HG03108 (cell line): Measurements from ENCODE around the gene SHMT2.

ENCODE experiments used
- ATAC-seq: cut with Tn5 transposase; IDR thresholded peaks from one replicate; pipeline ENCODE4 v1.9.1; 2021; ENCODE audit warnings: moderate library complexity; ENCODE audit not compliant: unreplicated experiment

Gene SHMT2

DNA sequence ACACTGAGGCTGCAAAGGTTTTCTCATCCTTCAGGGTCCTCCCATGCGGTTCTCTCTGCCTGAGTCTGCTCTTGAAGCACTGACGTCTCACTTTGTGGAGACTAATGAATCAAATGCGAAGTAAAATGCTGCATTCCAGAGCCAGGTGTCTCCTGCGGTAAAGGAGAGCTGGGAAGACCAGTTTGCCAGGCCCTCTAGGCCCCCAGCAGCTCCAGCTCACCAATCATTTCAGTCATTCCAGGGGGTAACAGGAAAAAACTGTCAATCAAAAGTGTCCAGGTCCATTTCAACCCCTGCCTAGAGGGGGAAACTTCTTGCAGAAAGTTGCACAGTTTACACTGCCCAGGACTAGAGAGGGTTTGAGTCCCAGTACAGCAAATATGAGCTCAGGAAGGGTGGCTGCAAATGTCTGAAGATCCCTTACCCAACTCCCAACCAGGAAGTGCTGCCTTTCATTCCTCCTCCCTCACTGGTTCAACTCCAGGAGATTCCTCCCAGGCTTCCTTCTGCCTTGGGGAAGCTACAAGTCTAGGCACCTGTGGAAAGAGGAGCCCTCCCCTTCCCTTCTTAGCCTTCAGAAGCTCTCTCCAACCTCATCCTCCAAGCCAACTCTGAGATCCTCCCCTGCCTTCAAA is 15.6 kb upstream of the SHMT2 start:
- ATAC-seq: no peak

GRCh38 chr12:57214398-57214781 is 15.1 kb upstream of the SHMT2 start:
- no peak for ATAC-seq

- ATAC-seq: no peak
Observed at GRCh38 chr12:57215065-57215464, 14.4 kb upstream of the SHMT2 start.

- peak; percentile 30 for ATAC-seq
Observed at GRCh38 chr12:57215668-57216013, 13.9 kb upstream of the SHMT2 start.

DNA sequence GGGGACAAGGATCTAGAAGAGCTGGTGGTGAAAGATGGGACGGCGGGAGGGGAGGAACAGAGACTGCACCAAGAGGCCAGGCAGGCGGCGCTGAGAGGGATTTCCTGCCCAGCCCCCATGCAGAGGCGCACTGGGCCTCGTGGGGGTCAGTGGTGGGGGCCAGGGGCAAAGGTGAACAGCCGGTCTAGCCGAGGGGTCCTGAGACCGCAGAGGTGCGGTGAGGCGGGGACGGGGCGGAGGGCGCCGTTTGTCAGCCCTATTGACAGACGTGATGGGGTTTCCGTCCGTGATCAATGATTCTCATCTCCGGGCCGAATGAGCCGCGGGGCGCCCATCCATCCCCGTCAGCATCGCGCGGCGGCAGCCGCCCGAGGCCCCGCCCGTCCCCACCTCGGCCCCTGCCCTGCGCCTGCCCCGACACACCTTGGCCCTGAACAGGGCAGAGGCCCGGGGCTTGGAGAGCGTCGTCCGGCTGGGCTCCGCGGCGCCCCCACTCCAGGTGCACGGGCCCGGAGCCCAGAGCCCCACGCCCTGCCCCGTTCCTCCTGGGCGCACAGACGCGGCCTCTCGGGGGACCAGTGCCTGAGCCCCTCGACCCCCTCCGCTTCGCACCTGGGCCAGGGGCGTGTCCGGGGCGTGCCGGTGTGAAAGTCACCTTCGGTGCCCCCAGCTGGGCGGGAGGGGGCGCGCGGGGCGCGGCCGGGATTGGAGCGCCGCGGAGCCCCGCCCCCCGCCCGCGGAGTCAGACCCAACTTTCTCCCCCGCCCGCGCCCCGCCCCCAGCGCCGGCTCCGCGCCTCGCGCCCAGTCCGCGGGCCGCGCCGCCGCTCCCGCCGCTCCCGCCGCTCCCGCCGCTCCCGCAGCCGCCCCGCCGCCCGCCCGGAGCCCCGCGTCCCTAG is 13.2 kb upstream of the SHMT2 start, which contains the start of gene NXPH4:
NXPH4 (plus strand) TSS at position 781 of the 898 bp plus-strand sequence. CDS start 176 bp downstream, outside the sequence.
- ATAC-seq: no peak

DNA sequence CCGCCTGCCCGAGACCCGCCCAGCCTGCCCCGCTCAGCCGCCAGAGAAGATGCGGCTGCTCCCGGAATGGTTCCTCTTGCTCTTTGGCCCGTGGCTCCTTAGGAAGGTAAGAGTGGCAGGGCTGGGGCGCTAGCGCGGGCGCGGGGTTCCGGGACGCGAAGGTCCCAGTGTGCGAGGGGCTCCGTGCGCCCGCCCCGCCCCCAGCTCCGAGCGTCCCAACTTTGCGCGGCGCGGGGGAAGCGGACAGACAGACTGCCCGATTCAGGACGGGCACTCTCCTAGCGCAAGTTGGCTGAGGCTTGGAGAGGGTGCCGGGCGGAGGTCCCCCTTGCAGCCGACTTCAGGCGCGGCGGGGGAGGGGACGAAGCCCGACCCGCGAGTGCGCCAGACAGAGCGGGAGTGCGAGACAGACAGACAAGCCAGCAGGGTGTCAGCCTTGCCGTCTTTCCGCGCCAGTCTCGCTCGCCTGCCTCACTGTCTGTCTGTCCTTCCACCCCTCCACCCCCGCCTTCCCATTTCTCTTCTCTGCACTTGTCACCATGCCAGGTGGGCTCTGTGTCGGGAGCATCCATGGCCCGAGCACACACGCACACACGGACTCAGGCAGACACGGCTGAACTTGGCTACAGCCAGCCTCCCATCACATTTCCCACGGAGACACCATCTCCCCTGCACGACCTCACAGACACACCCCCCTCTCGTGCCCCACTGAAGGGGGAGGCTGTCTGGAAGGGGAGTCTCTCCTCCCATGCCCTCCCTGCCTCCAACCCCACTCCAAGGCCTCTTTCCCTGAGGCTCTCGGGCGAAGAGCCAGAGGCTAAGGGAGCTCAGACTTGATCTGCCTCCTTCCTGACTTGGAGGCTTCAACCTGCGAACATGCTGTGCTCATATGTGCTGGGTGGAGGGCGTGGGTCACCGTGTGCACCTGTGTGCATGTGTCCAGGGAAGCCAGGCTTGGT is 12.3 kb upstream of the SHMT2 start:
- no peak for ATAC-seq

DNA sequence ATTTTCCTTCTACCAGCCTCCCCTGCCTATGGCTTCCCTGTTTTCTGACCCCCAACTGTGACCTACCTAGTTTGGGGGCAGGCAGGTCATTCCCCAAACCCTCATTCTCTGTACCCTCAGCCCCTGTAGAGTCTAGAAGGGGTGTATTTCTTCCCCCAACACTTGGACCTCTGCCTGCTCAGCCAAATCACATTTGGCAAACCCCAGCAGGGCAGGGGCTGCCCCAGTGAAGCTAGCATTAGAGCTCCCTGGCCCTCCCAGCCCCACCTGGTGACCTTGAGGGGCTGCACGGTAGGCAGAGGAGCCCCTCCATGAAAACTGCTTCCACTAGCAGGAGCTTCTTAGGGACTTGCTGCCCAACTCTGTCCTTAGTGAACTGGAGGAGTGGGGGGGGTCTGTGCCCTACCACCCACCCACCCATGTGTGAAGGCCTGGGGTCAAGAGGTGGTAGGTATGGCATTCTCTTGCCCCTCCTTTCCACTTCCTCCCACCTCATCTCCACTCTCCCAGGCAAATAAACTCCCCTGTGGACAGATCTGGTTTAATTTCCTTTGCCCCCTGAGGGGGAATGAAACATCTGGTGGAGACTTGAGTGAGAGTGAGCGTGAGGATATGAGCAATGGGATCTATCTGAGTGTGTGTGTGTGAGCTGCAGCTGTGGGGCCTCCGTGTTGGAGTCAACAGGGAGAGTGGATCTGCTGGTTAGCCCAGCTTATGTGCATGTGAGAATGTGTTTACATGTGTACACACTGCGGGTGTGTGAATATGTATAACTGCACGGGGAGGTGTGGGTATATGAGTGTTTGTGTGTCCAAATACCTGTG is 11.3 kb upstream of the SHMT2 start:
- ATAC-seq: no peak

GRCh38 chr12:57219205-57219992 is 10.1 kb upstream of the SHMT2 start:
- no peak for ATAC-seq

DNA sequence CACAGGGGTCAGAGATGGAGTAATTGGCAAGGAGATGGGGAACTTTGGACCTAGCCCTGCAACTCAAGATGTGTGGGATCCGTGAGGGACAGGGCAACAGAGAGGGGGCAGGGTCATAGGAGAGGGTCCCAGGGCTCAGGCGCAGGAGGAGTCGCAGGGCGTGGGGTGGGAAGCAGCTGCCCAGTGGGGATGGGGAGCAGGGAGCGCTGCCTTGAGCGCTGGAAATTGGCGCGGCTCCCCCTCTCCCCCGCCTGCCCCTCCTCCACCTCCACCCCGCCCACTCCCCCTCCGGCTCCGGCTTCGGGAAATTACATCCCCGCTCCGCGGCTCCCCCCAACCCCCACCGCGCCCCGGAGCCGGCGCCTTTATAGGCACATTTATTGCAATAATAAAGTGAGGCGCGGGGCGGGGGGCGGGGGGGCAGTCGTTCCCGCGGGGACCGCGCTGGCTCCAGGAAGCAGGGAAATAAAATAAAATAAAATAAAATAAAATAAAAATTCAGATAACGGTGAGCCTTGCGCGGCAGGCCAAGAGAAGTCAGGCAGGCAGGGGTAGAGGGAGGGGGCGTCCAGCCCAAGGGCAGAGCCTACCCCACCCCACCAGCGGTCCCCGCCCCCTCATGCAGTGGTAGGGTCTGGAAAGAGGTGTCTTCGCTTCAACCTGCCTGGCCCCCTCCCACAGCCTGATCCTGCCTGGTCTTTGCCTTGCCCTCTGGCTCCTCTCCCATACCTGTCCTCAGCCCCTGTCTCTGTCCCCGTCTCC is 9.3 kb upstream of the SHMT2 start:
- ATAC-seq: no peak

GRCh38 chr12:57220770-57221168 is 8.7 kb upstream of the SHMT2 start:
- no peak for ATAC-seq

GRCh38 chr12:57221169-57221917 is 8.2 kb upstream of the SHMT2 start:
- ATAC-seq: no peak

- ATAC-seq: no peak
Observed at GRCh38 chr12:57222286-57223190, 7.0 kb upstream of the SHMT2 start.

GRCh38 chr12:57223191-57224165 is 6.0 kb upstream of the SHMT2 start:
- no peak for ATAC-seq

- no peak for ATAC-seq
Observed at GRCh38 chr12:57224278-57224972, 5.1 kb upstream of the SHMT2 start.

DNA sequence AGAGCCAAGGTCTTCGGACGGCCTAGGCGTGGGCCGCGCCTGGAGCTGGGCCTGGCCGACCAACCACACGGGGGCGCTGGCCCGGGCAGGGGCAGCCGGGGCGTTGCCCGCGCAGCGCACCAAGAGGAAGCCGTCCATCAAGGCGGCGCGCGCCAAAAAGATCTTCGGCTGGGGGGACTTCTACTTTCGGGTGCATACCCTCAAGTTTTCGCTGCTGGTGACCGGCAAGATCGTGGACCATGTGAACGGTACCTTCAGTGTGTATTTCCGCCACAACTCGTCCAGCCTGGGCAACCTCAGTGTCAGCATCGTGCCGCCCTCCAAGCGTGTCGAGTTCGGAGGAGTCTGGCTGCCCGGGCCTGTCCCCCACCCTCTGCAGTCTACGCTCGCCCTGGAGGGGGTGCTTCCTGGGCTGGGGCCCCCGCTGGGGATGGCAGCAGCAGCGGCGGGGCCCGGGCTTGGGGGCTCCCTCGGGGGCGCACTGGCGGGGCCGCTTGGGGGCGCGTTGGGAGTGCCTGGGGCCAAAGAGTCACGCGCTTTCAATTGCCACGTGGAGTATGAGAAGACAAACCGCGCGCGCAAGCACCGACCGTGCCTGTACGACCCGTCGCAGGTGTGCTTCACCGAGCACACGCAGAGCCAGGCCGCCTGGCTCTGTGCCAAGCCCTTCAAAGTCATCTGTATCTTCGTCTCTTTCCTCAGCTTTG is 4.4 kb upstream of the SHMT2 start:
- ATAC-seq: no peak
